WTC11 (cell line): Measurements from ENCODE around the gene BMP5.

ENCODE experiments used
- ESRRA ChIP-seq: sonication (generic); formaldehyde crosslinking; IDR thresholded peaks from 2 replicates; pipeline ENCODE4 v1.8.1; 2022; ENCODE audit warnings: mild to moderate bottlenecking, missing genetic modification reagents, borderline replicate concordance
- KAT7 ChIP-seq: sonication (generic); formaldehyde crosslinking; IDR thresholded peaks from 2 replicates; pipeline ENCODE4 v1.8.1; 2023; ENCODE audit warnings: missing genetic modification reagents, mild to moderate bottlenecking, borderline replicate concordance
- ZBTB21 ChIP-seq: sonication (generic); formaldehyde crosslinking; IDR thresholded peaks from 2 replicates; pipeline ENCODE4 v1.8.1; 2023; ENCODE audit warnings: mild to moderate bottlenecking, missing genetic modification reagents, borderline replicate concordance
- TF ChIP-seq, protein P1 (sequence below): fragments of 200-600 bp; IDR thresholded peaks from 2 replicates; pipeline ENCODE4 v1.8.0; 2022; ENCODE audit warnings: antibody characterized with exemption
- TF ChIP-seq, protein P2 (sequence below): sonication (generic); formaldehyde crosslinking; IDR thresholded peaks from 2 replicates; pipeline ENCODE4 v1.8.1; 2023; ENCODE audit warnings: mild to moderate bottlenecking, missing genetic modification reagents, moderate library complexity
- TF ChIP-seq, protein P3 (sequence below): sonication (generic); formaldehyde crosslinking; IDR thresholded peaks from 2 replicates; pipeline ENCODE4 v1.8.1; 2023; ENCODE audit warnings: mild to moderate bottlenecking, moderate library complexity, missing genetic modification reagents

DNA sequence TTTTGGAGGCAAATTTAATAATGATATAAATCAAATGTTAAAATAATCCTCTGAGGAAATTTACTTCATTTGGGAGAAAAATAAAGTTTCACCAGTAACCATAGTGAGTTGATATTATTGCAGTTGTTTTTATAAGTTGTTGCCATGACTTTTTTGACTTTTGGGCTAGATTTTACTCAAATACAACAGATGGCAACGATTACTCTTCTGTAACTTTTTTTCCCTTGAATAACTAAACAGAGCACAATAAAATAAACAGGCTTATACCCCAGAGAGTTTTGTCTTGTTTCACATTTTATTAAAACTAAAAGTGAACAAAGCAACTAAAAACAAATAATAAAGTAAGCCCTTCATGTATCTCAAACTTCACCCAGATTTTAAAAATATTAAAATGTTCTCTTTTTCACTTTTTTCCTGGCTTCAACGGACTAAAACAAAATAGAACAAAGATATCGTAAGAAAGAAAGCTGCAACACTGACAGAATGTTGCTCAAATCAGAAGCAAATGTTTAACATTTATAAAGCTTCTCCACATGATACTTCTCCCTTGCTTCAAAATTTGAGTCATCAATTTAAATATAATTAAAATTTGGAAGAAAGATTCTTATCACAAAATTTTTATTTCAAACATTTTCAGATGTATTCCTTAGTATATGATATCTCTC, 42.5 kb upstream of the BMP5 start:
- TF ChIP-seq, protein P1, sequence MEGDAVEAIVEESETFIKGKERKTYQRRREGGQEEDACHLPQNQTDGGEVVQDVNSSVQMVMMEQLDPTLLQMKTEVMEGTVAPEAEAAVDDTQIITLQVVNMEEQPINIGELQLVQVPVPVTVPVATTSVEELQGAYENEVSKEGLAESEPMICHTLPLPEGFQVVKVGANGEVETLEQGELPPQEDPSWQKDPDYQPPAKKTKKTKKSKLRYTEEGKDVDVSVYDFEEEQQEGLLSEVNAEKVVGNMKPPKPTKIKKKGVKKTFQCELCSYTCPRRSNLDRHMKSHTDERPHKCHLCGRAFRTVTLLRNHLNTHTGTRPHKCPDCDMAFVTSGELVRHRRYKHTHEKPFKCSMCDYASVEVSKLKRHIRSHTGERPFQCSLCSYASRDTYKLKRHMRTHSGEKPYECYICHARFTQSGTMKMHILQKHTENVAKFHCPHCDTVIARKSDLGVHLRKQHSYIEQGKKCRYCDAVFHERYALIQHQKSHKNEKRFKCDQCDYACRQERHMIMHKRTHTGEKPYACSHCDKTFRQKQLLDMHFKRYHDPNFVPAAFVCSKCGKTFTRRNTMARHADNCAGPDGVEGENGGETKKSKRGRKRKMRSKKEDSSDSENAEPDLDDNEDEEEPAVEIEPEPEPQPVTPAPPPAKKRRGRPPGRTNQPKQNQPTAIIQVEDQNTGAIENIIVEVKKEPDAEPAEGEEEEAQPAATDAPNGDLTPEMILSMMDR = no peak
- TF ChIP-seq ESRRA (CRISPR knock-in tag) (no peak), KAT7 (CRISPR knock-in tag) (no peak), ZBTB21 (CRISPR knock-in tag) (no peak)
- TF ChIP-seq, protein P2, sequence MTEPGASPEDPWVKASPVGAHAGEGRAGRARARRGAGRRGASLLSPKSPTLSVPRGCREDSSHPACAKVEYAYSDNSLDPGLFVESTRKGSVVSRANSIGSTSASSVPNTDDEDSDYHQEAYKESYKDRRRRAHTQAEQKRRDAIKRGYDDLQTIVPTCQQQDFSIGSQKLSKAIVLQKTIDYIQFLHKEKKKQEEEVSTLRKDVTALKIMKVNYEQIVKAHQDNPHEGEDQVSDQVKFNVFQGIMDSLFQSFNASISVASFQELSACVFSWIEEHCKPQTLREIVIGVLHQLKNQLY = no peak
- TF ChIP-seq, protein P3, sequence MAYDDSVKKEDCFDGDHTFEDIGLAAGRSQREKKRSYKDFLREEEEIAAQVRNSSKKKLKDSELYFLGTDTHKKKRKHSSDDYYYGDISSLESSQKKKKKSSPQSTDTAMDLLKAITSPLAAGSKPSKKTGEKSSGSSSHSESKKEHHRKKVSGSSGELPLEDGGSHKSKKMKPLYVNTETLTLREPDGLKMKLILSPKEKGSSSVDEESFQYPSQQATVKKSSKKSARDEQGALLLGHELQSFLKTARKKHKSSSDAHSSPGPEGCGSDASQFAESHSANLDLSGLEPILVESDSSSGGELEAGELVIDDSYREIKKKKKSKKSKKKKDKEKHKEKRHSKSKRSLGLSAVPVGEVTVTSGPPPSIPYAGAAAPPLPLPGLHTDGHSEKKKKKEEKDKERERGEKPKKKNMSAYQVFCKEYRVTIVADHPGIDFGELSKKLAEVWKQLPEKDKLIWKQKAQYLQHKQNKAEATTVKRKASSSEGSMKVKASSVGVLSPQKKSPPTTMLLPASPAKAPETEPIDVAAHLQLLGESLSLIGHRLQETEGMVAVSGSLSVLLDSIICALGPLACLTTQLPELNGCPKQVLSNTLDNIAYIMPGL (CRISPR knock-in tag) = no peak
